GM18907 (cell line): Measurements from ENCODE around the gene TOX4.
A peak's percentile ranks its signal among the peaks of the same experiment; 100 is the strongest.
"Not testable (repeated sequence)": the region's sequence is repeated elsewhere in the genome, so short reads cannot be mapped to it uniquely, and the experiment has no call there.

Experiments
- ATAC-seq: cut with Tn5 transposase; IDR thresholded peaks from one replicate; pipeline ENCODE4 v1.9.1; 2021; ENCODE audit warnings: mild to moderate bottlenecking, moderate library complexity; ENCODE audit not compliant: unreplicated experiment

The TOX4 gene

DNA sequence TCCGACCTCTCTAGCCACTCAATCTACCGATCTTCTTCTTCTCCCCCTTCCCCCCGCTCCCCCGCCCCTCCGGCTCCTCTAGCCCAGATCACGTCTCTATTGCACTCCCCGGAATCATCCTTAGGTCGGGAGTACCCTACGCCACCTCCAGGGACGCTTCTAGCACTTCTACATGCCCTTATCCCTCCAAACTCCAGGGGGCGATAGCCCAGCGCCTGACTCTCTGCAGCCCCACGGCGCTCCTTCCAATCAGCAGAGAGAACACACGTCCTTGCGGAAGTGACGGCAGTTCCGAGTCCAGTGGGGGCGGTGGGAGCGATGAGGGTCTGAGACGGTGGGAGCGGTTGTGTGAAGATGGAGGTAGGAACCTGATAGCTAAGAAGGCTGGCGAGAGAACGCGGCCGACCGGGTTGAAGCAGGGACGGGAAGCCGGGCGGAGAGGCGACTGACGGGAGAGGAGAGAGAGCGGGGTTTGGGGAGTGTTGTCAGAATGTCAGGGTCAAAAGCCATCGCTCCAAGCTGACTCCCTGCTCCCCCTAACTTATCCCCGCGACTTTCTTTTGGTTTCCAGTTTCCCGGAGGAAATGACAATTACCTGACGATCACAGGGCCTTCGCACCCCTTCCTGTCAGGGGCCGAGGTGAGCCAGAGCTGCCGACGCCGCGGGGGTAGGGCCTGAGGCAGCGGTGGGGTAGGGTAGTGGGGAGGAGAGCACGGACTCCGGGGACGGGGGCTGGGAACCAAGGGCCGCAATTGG is at the start of gene TOX4, which contains the start of gene RAB2B:
Gene TOX4 (plus strand): TSS at position 271 of the 757 bp plus-strand sequence. CDS start 84 bp downstream, at position 355.
Gene RAB2B (minus strand): TSS at position 35 of the 757 bp plus-strand sequence. CDS start 87 bp downstream, outside the sequence.
- peak; percentile 99 for ATAC-seq

DNA sequence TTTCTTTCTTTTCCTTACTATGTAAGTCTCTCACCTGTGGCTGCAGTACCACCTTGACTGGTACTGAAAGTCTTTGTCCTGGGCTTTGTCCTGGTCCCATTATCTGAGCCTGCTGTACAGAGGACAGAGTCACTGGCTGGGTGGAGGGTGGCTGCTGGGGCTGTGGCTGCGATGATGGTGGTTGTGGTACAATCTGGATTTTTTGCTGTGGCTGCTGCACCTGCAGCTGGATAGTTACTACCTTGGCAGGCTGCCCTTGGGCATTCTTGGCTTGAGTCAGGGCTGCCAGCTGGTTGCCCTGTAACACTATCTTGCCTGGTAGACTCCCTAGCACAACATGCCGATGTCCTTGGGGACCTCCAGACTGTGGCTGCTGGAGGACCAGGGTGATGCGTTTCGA is 48.1 kb upstream of the TOX4 start:
- no peak for ATAC-seq

DNA sequence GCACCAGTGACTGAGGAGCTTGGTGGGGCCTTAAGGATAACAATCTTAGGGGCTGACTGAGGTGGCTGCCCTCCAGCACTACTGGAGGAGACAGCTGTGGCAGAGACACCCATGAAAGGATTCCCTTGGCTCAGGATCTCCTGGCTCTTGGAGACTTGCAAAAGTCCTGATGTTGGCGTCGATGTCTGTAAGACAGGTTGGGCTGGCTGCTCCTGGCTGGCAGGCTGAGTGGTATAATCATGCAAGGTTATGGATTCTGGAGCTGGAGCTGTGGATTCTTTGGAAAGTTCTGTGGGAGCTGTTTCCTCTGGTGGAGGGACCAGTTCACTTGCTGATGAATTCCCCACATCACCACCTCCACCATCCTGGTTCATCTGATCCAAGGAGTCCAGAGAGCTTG is 45.9 kb upstream of the TOX4 start:
- no peak for ATAC-seq

DNA sequence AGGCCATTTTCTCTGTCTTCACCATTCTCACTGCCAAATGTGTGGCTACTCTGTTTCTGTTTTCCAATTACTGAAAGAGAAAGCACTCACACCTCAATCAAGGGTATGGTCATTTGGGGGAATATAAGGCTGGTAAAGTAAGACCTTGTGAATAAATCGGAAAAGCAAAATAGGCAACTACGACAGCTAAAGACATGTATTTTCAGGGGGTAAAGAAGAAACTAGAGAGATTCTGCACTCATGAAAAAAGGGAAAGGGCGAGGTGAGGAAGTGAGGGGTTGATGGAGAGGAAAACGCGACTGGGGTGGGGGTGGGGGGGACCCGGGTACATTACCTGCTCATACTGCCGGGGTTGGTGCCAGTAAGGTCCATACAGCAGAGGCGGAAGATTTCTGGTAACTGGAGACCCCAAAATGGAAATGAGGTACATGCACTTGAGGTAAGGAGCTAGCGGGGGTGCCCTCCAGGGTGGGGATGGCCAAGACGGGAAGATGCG is 40.4 kb upstream of the TOX4 start:
- ATAC-seq = no peak

DNA sequence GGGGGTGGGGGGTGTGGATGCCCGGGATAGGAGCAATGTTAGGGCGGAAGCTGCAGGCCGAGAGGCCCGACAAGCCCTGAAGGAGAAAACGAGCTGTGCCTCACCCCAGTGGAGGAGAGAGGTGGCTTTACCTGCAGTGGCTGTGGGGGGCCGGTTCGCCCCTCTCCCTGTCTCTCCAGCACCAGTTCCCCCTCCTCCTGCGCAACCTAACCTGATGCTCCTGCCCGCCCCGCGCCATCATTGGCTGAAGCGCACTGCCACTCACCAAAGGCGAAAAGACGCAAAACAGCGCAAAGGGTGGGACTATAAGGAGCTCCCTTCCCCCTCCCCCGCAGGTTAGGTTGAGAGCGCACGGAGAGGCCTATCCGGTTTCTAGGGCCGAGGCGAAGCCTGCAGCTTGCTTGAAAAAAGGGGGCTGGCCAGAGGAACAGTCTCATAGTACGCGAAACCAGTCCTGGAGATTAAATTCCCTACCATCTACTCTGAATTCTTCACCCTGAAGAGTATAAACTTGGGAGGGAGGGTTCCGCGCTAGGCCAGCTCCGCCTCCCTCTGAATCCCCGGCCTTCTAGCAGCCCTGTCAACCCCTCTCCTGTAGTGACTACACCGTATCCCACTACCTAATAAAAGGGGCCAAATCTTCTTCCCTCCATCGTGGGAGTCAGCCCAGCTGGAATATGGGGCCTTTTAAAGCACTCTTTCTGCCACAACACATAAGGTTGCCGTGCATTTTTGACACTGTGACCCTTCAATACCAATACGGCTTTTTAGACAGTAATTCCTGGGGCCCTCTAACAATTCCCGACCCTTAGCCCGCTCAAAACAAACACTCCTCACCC is 39.7 kb upstream of the TOX4 start:
- peak; percentile 98 for ATAC-seq

DNA sequence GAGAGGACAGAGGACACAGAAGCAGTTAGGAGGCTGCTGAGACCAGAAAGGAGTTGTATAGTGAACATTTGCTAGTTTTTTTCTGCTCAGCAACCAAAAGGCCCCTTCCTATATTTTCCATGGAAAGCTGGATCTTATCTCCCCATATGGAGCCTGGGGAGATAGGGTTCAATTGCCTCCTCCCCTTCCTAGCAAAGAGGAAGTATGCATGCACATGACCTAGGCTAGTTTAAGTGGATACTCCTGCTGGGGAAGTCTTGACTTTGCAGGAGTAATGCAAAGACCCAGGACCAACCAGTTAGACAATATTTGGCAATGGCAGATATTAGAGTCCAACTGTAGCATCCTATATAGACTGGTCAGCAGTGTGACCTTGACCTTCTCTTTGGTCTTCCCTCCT is 36.1 kb upstream of the TOX4 start:
- no peak for ATAC-seq

DNA sequence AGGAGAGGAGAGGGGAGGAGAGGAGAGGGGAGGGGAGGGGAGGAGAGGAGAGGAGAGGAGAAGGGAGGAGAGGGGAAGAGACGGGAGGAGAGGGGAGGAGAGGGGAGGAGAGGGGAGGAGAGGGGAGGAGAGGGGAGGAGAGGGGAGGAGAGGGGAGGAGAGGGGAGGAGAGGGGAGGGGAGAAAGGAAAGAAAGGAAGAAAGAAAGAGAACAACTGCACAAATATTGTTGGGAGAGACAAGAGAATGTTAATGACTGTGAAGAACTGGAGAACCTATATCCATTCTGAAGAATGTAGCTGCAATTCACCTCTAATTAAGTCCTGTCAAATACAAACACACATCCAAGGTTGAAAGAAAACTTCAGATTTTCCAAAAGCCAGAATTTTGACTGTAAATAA is 34.3 kb upstream of the TOX4 start:
- ATAC-seq = not testable (repeated sequence)

DNA sequence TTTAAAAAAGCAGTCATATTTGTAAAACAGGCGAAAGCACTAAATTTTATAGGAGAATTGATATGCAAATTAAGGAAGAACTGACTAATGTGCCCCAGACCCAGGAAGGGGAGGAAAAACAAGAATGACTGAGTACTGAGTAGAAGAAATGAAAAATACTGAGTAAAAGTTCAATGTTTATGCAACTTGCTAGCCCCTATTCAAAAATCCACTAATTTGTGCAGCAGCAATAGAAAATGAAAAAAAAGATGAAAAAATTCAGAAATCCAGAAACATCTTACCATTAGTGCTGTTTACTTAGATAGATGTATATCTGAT is 27.1 kb upstream of the TOX4 start:
- ATAC-seq = no peak

DNA sequence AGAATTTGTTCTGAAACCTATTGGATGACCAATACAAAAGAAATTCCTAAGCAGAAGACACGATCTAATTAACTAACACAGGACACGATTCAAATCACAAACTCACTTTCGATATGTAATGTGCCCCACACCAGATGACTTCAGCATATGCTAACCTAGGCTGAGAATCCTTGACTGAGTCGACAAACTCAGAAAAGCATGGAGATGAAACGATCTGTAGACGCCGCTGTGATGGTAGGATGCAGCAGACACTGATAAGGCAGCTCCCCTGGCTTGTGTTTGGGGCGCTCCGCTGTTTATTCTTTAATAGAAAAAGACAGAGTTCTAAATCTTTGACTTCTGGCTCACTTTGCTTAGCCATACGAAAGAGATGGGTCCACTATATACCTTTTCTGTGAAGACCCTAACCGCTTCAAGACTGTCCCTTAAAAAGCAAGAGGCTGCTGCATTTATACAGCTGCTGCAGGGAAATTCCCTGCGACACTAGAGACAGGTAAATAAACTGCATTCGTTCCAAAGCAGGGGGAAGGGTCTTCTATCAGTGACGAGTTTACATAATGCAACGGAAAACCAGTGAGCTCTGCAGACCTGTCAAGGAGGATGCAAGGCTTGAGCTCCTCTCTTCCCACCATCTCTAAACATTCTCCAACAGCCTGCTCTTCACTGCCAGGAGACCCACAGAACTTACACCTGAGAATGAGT is 22.0 kb upstream of the TOX4 start:
- no peak for ATAC-seq

DNA sequence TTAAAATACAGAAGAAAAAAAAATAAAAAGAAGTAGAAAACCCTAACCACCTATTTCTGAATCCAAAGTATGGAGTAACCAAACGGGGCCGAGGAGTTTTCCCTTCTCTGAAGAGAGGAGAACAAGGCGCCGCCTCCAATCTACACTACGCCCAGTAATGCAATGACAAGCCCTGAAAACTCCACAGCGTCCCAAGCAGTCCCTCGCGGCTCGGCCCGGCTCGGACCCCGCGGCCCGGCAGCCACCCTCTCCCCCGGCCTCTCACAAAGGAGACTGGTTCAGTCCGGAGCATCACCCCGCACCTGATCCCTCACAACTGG is 21.4 kb upstream of the TOX4 start:
- peak; percentile 25 for ATAC-seq

DNA sequence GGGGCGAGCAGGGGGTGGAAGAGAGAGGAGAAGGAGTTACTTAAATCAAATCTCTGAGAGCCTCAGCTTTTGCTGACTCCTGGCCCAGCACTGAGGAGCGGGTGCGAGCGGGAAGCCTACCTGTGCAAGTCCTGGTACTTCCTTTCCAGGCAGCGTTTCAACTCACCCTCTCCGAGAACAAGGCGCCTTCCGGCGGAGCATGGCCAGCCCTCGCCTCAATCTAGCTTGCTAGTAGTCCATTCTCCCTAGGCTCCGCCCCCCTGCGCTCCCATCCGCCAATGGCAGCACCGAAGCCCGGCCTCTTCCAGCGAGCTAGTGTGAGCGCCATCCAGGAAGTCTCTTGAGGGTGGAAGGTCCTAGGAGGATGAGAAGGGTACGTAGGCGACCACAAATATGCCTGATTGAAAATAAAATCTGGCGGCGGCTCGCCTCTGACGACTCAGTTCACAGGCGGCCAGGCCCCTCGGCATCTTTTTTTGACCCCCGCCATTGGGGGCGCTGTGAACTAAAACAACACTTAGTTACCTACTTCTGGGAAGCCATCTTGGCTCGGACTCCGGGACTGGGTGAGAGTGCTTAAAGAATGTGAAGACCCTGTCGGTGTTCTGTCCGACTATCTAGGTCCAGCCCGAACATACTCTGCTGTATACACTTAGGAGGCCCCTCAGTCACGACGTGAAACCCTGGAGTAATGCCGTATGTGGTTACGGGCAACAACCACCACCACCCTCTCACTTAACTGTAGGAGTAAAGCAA is 20.9 kb upstream of the TOX4 start, which contains the start of gene CHD8:
Gene CHD8 (minus strand): TSS at position 212 of the 756 bp plus-strand sequence. CDS start 24,480 bp downstream, outside the sequence.
- peak; percentile 98 for ATAC-seq

DNA sequence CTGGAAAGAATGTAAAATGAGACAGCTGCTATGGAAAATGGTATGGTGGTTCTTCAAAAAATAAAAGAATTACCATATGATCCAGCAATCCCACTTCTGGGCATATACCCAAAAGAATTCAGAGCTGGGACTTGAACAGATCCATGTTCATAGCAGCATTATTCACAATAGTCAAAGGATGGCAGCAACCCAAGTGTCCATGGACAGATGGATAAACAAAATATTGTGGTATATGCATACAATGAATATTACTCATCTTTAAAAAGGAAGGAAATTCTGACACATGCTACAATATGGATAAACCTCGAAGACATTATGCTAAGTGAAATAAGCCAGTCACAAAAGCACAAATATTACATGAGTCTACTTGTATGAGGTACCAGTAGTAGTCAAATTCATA is 9.4 kb upstream of the TOX4 start:
- ATAC-seq = no peak

DNA sequence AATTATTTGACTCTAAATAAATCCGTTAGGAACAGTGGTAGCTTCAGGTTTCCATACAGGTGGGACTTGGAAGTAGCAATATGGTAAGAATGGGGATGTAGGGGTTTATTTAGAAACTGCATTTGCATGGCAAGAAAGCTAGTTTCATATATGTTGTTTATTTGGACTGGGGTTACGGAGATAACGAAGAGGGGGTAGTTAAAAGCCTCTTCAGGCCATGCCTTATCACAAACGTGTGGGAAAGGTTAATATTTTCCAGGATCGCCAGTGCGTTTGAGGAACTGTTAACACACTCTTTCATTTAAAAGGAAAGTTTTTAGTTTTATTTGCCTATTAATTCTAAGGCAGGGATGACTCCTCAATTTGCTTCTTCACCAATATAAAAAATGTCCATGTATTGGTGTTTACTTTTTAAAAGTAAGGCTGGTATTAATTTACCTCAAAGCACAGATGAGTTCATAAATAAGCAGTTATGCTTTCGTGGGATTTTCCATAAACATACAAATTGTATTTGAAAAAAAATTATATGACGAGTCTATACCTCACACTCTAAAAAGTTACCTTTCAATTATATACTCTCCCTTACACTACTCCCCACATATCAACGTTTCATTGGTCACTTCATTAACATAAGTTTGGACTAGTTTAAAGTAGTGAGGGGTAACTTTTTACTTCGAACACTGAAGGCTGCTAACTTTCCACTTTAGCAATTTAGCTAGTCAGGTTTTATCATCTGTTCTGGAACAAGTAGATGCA is 1.1 kb upstream of the TOX4 start:
- ATAC-seq = no peak

DNA sequence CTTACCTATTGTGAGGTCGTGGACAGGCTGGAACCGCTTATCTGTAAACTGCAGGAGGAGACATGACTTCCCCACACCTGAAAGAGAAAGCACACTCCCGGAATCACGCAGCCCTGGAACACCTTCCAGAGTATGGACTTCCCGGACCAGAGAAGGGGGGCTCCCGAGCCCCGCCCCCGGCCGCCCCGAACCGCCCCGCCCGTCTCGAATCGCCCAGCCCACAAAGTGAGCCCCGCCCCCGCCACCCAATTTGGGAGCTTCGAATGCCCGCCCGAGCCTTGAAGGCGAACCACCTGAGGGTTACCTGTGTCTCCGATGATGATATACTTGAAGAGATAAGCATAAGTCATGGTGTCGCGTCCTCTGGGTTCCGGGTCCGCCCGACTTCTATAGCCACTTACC is 471 bp upstream of the TOX4 start:
- ATAC-seq = no peak

DNA sequence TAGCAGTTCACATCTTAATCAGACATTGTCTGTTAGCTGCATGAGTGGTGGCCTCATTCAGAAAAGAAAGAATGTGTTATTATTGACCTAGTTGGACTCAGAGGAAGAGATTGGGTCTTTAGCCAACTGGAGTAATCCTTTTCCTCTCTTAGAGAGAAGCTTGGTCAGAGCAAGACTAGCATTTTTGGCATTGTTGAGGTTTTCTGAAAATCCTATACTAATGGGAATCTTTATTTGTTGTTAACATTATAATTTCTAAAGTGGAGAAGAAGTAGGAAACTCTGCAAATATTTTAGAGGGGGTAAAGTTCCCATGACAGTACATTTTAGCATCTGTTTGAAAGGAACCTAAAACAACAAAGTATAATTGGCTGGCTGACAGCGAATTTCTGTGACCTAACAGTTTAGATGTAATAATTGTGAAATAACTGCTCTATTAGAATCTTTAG is 9.7 kb downstream of the TOX4 start:
- ATAC-seq = no peak

DNA sequence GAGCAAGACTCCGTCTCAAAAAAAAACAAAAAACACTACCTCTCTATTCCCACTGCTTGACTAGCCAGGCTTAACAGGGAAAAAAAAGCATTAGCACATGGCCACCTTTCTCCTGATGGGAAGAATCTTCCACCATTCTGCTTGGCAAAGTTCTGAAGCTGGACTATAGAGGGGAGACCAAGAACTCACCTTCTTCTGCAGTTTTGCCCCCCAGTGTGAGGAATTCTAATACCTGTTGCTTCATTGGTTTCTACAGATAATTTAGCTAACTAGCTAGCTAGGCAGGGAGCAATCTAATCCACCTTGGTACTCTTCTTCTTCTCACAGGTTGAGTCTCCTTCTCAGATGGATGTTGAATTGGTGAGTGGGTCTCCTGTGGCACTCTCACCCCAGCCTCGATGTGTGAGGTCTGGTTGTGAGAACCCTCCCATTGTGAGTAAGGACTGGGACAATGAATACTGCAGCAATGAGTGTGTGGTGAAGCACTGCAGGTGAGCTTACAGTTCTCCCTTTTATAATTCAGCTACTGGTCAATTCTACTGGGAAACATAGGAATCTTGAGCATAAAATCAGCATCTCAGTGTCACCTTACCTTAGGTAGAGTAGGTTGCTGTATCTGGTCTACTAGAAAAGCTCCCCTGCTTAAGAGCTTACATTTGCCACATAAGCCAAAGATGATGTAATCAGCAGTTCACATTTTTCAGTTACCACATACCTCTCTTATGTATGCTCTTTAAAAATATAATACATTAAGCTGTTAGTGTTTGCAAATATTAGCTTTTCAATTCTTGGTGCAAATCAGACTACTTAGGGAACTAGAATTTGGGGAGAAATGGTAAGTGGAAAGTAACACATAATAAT is 18.1 kb downstream of the TOX4 start:
- ATAC-seq = no peak

DNA sequence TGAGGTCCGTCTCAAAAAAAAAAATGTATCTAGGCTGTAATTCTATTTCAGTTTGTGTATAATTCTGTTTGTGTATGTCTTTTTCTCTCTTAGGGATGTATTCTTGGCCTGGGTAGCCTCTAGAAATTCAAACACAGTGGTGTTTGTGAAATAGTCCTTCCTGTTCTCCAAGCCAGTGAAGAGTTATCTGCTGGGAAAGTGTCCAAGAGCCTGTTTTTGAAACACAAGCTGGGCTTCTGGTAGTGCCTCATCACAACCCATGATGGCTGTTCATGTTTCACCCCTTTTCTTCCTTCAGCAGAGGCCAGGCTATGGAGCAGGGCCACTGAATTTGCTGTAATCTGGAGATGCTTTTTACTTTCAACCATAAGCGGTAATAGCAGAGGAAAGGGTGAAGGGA is 19.5 kb downstream of the TOX4 start:
- no peak for ATAC-seq

DNA sequence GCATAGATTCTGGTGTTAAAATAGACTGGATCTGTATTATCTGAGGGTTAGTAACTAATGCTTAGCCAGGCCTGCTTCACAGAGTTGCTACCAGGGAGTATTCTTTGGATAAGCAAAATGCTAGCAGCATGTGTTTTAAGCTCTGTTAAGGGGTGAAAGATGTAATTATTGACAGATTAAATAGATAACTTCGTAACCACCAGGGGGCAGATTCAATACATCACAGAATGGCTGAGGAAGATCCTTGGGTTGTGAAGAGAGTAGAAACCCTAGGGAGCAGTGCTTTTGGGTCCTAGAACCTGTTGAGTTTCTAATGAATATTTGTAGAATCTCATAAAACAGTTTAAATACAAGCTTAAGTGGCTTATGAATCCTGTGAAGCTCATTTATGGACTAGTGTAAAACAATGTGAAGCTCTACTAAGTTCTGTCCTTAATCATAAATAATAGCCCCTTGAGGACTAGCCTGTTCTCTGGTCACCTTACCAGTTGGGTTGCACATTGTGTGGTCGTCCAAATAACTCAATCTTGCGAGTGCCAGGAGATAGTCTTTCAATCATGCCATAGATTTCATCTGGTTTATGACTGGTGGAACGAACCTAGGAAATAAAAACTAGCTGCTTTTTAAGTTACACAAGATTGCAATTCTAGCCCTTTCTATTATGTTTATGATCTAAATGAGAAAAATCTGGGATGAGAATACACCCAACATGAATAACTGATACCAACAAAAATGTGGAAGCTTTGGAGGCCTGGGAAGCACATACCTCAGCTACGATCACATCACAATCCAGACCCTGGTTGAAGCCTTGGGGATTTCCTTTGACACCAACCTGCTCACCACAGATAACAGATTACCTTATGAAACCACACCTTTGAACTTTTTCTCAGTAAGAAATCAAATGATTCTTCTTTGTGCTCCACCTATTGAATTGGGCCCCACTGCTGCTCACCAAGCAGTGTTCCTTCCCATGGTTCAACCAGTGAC is 21.8 kb downstream of the TOX4 start:
- no peak for ATAC-seq
